HG03469 (cell line): ENCODE results near the gene B3GALT5.
"Not testable (repeated sequence)": the region's sequence is repeated elsewhere in the genome, so short reads cannot be mapped to it uniquely, and the experiment has no call there.

Experiments
- ATAC-seq: cut with Tn5 transposase; IDR thresholded peaks from one replicate; pipeline ENCODE4 v1.9.1; 2021; ENCODE audit warnings: mild to moderate bottlenecking, moderate library complexity, moderate number of reproducible peaks; ENCODE audit not compliant: unreplicated experiment

B3GALT5 gene

GRCh38 chr21:39688010-39688409, 75.3 kb downstream of the B3GALT5 start:
- no peak for ATAC-seq

DNA sequence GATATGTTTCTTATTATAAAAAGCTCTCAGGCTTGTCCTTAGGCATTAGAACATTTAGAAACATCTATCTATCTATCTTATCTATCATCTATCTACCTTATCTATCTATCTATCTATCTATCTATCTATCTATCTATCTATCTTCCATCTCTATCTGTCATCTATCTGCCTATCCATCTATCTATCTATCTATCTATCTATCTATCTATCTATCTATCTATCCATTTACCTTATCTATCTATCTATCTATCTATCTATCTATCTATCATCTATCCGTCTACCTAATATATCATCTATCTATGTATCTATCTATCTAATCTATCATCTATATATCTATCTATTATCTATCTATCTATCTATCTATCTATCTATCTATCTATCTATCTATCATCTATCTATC, 77.1 kb downstream of the B3GALT5 start:
- ATAC-seq = not testable (repeated sequence)

DNA sequence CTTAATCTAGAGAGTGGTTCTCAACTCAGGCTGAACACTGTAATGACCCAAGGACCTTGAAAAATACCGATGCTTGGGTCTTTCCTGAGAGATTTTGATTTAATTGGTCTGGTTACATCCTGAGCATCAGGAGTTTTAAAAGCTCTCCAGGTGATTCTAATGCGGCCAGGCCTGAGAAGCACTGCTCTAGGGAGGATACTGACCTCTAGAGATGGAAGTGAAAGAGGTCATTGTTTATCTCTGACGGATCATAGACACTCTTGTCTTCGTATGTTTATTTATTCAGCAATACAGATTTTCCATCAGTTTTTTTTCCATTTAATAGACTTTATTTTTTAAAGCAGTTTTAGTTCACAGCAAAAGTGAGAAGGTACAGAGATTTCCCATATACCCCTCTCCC, 77.7 kb downstream of the B3GALT5 start:
- ATAC-seq = no peak

DNA sequence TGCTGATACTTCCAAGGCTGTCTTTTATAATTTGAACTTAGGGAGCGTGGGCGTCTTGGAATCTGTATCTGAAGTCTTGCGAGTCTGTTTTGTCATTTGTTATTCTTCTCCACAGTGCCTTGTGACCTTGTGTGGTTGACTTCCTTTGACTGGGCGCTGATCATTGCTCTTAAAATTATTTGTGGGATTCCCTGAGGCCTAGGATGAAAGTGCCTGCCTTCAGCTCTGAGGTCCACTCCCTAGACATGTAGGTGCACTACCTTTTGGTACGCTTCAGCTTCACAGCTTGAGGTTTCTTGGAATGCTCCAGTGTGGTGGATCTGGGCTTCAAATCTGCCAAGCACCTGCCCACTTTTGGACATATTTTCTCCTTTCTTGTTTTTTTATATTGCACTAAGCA, 82.0 kb downstream of the B3GALT5 start:
- ATAC-seq = no peak

DNA sequence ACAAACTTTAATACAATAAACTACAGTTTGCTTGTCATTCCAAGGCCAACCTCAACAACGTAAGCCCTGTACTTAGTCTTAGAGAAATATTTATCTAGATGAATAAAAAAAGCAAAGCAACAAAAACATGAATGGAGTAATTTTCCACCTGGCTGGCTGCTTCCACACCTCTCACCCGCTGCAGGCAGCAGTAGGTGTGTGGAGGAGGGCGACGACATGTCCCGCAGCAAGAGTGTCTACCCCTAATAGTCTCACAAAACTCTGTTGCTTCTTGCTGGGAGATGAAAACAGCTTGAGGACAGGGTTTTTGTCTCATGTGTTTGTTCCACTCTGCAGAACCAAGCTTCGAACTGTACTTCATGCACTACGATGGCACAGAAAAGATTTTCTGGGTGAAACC, 83.5 kb downstream of the B3GALT5 start:
- no peak for ATAC-seq

DNA sequence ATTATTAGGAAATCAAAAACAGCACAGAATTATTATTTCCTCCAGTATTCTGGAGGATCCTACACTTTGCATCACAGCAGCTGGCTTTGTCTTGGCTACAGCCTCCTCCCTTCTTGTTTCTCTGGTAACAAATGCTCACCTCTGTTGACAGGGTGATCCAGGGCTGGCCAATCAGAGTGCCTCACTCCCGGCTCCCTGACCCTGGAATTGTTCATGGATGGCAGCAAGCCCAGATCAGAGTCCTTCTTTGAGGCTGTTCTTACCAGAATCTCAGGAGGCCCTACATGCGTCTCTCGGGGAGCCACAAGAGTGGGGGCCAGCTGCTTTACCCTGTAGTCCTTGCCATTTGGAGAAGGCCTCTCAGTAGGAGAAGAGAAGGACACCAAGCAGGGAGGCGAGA, 83.9 kb downstream of the B3GALT5 start:
- no peak for ATAC-seq

DNA sequence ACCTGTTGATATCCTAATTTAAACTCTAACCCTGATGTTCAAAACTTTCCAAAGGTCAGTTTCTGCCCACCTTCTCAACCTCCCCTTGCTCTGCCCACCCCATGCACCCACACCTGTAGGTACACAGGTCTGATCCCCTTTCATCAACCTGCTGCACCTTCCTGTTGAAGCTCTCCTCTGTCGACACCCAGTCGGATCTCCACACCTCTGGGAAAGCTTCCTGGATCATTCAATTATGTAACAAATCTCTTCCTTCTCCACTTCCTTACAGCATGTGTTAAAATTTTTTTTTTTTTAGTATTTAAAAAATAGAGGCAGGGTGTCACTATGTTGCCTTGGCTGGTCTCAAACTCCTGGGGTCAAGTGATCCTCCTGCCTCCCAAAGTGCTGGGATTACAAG, 87.6 kb downstream of the B3GALT5 start:
- no peak for ATAC-seq

- no peak for ATAC-seq
Measured at GRCh38 chr21:39703578-39703977, 90.8 kb downstream of the B3GALT5 start.

- ATAC-seq = no peak
Measured at GRCh38 chr21:39705849-39706248, 93.1 kb downstream of the B3GALT5 start.

DNA sequence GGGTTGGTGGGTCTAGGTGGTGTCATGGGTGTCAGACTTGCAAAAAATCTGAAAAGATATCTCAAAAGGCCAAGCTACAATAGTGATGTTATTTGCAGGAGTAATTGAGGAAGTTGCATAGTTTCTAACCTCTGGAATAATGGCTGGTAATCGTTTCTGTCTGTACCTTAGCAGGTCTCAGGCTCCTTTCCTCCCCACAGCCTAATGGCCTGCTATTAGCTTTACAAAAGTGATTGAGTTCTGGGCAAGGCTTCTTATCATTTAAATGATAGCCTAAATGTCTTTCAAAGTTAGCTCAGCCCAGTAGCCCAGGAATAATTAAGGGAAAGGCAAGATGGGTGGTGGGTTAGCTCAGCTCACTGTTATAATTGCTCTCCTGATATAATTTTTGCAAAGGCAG, 94.6 kb downstream of the B3GALT5 start:
- no peak for ATAC-seq

DNA sequence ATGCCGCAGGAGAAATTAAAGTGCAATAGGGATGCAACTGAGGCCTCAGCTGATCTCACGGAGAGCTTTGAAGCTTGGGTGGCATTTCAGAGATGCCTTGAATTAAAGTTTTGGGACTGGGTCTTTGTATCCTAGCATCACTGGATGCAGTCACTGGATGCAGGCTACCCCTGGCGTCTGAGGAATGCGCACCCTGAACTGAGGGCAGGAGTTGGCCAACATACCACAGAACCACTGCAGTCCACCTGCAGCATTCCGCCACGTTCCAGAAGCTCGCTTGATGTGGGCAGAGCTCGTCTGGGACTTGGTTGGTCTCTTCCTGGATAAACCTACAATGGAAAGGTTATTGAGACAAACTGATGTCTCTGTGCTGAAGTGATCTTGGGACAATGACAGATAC, 98.1 kb downstream of the B3GALT5 start:
- no peak for ATAC-seq

DNA sequence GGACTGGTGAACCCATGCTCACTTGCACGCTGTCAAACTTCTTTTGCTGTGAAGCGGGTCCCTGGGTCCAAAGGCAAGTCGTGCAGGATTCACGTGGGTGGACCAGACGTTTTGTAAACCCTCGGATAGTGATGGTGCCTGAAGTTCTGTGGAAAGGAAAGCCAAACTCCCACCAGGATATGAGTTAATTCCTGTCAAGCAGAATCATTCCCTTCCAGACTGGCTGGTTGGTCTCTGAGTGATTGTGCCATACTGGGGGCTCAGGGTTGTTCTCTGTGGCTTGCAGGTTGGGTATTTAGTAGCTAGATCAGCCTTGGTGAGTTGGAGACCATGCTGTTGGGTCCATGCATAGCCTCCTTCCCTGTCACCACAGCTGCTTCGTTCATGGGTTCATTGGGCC, 99.5 kb downstream of the B3GALT5 start:
- ATAC-seq = no peak

DNA sequence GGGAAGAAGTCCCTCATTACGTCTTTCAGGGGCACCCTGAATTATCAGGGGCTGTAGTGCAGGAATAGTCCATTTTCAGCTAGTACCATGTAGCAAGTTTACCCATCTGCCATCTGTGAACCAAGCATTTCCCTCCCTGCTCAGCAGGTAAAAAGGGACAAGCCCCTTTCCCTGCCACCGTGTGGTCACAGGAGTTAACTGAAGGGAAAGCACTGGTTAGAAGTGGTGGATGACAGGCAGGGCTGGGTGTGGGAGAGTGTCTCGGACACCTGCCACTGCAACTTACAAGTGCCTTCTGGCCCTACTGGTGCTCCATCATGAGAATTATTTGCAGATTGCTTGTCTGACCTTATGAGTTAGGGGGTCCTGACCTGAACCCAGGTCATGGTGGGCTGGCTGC, 100.2 kb downstream of the B3GALT5 start:
- ATAC-seq = no peak

DNA sequence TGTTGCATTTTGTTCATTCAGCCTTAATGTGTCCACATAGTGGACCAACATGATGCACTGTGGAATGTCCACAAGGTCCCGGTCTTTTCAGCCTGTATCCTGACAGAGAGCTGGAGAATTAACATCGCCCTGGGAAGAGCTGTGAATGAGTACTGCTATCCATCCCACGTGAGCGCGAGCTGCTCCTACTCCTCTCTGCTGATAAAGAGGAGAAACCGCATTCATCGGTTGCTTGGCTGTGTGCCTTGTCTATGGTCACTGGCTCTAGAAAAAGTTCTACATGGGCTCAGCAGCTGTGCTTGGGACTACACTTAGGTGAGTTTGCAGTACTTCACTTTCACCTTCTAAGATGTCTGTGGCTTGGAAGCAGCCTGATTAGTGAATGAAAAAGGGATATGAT, 101.2 kb downstream of the B3GALT5 start:
- ATAC-seq = no peak

DNA sequence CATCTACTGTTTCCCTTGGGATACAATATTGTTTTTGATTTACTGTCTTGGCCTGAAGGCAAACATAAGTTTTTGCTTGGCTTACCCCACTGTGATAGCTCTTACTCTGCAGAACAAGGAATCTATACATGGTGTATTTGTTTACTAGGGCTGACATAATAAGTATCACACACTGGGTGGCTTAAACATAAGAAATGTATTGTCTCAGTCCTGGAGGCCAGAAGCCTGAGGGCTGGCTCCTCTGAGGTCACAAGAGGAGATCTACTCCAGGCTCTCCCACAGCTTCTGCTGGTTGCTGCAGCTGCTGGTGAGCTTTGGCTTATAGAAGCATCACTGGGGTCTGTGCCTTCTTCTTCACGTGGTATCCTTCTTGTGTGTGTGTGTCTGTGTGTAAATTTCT, 101.6 kb downstream of the B3GALT5 start:
- ATAC-seq = no peak

DNA sequence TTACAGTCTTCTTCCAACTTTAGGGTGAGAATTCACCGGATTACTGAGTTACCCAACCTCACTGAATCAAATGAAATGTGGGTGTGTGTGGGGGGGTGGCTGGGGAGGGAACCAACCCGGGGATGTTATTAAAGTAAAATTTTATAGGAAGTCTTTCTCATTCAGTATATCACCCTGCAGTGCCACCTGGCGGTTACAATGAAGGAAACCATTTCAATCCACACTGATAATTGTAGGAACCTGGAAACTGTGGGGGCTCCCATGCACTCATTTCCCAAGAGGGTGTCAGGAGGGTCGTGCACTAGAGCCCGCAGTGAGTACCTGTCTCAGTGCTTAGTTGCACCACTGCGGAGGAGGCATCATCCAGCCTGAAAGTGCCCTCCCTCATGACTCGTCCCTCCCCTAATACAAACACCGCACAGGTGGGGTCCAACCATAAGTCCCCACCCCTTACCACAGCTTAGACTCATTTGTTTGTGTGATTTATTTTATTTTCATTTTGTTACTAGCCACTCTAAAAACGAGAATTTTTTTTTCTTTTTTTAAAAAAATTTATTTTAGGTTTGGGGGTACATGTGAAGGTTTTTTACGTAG, 103.2 kb downstream of the B3GALT5 start:
- no peak for ATAC-seq

GRCh38 chr21:39720126-39720778, 107.5 kb downstream of the B3GALT5 start:
- ATAC-seq = no peak

- no peak for ATAC-seq
Measured at GRCh38 chr21:39721885-39722284, 109.1 kb downstream of the B3GALT5 start.
